H1 (cell line): Measurements from ENCODE around the gene MCUB. TPM values are rescaled to one million over a fixed set of nuclear protein-coding genes. Genes with fewer than 3 reads are reported as not detected.

Experiments
- CTCF ChIA-PET: fragments of 300-600 bp; sonication (Branson Sonifier 250); formaldehyde crosslinking; loops from one replicate; lab custom pipeline; 2021; ENCODE audit not compliant: partially characterized antibody; lab: Charles Lee
- POLR2A ChIA-PET: fragments of 300-600 bp; sonication (Branson Sonifier 250); formaldehyde crosslinking; loops from one replicate; lab custom pipeline; 2021; ENCODE audit warnings: inconsistent platforms; ENCODE audit not compliant: partially characterized antibody; lab: Charles Lee
- DNase-seq, 2 experiments: peaks; one replicate each; pipeline versions ENCODE4 v3.0.0 to v3.0.0-alpha.2; 2010 to 2022; ENCODE audit warnings: low spot score in 2 of 2, low read depth in 1 of 2, mixed read lengths in 1 of 2
- FAIRE-seq: peaks from 2 replicates; lab custom pipeline; 2011; peaks lifted over from hg19 to GRCh38; lab: Jason Lieb, UNC
- H2AFZ ChIP-seq: 2 replicates; pipeline ENCODE4 v1.8.1; 2012; ENCODE audit warnings: low read length, inconsistent platforms
- H2AK5ac ChIP-seq: 2 replicates; pipeline ENCODE4 v1.6.1; 2013; ENCODE audit warnings: low read depth, low read length
- H2BK120ac ChIP-seq: replicated peaks from 2 replicates; pipeline ENCODE3; 2013; ENCODE audit warnings: low read depth, low read length, inconsistent platforms
- H2BK12ac ChIP-seq: 2 replicates; pipeline ENCODE4 v1.6.1; 2013; ENCODE audit warnings: low read depth, low read length
- H2BK15ac ChIP-seq: 2 replicates; pipeline ENCODE4 v1.6.1; 2013; ENCODE audit warnings: low read length
- H2BK20ac ChIP-seq: 2 replicates; pipeline ENCODE4 v1.6.1; 2013; ENCODE audit warnings: low read length
- H2BK5ac ChIP-seq: 2 replicates; pipeline ENCODE4 v1.6.1; 2013; ENCODE audit warnings: low read depth, low read length
- H3K14ac ChIP-seq: 2 replicates; pipeline ENCODE4 v1.6.1; 2013; ENCODE audit warnings: inconsistent platforms; ENCODE audit not compliant: insufficient read length
- H3K18ac ChIP-seq: 2 replicates; pipeline ENCODE4 v1.6.1; 2013; ENCODE audit warnings: low read length; ENCODE audit errors: extremely low read depth
- H3K23ac ChIP-seq: 2 replicates; pipeline ENCODE4 v1.6.1; 2013; ENCODE audit warnings: inconsistent platforms; ENCODE audit not compliant: insufficient read length
- H3K23me2 ChIP-seq: 2 replicates; pipeline ENCODE4 v1.6.1; 2013; ENCODE audit warnings: low read depth, low read length
- H3K27ac ChIP-seq: 2 replicates; pipeline ENCODE4 v1.6.1; 2011; ENCODE audit warnings: low read depth, low read length, inconsistent platforms
- H3K27me3 ChIP-seq, 4 experiments: replicated peaks in 1 of 4; 1 replicate in 1 of 4; 2 replicates in 3 of 4; pipeline versions ENCODE4 v1.6.1 to v1.8.1; 2011 to 2013; ENCODE audit warnings: low read length in 3 of 4, mild to moderate bottlenecking in 3 of 4, inconsistent platforms in 2 of 4, mixed read lengths in 2 of 4, moderate library complexity in 1 of 4; ENCODE audit not compliant: control insufficient read depth in 3 of 4, insufficient read depth in 3 of 4; ENCODE audit errors: extremely low read depth in 1 of 4
- H3K36me3 ChIP-seq, 4 experiments: 2 replicates each; pipeline versions ENCODE4 v1.6.1 to v1.8.1; 2011 to 2013; ENCODE audit warnings: mild to moderate bottlenecking in 4 of 4, low read length in 3 of 4, moderate library complexity in 2 of 4, control low read depth in 1 of 4, inconsistent platforms in 1 of 4; ENCODE audit not compliant: insufficient read depth in 4 of 4, control insufficient read depth in 2 of 4
- H3K4ac ChIP-seq: replicated peaks from 2 replicates; pipeline ENCODE3; 2013; ENCODE audit warnings: low read length, low read depth, mixed read lengths, inconsistent platforms; ENCODE audit not compliant: insufficient read length
- H3K4me1 ChIP-seq, 4 experiments: replicated peaks in 1 of 4; 1 replicate in 1 of 4; 2 replicates in 3 of 4; pipeline versions ENCODE4 v1.6.1 to v1.8.1; 2011 to 2013; ENCODE audit warnings: low read length in 3 of 4, inconsistent platforms in 2 of 4, mixed read lengths in 1 of 4; ENCODE audit not compliant: insufficient read depth in 4 of 4, control insufficient read depth in 3 of 4
- H3K4me2 ChIP-seq, 2 experiments: 2 replicates each; pipeline versions ENCODE4 v1.6.1 to v1.8.1; 2011 to 2013; ENCODE audit warnings: low read depth in 2 of 2, low read length in 2 of 2, control low read depth in 1 of 2, inconsistent platforms in 1 of 2, mild to moderate bottlenecking in 1 of 2; ENCODE audit not compliant: insufficient read depth in 1 of 2
- H3K4me3 ChIP-seq, 4 experiments: fragments of 200-600, 300-600 bp in 1 of 4; sonication (generic), shearing (Covaris generic), sonication (Bioruptor Twin) in 1 of 4; 2 replicates each; pipeline versions ENCODE4 v1.5.1 to v1.8.1; 2011 to 2016; ENCODE audit warnings: low read length in 4 of 4, low read depth in 3 of 4, control low read depth in 2 of 4, inconsistent platforms in 2 of 4, mild to moderate bottlenecking in 2 of 4, mixed read lengths in 1 of 4, moderate library complexity in 1 of 4; ENCODE audit not compliant: insufficient read depth in 2 of 4; ENCODE audit errors: extremely low read depth in 1 of 4
- H3K56ac ChIP-seq: replicated peaks from 2 replicates; pipeline ENCODE3; 2013; ENCODE audit warnings: low read depth, mild to moderate bottlenecking, mixed read lengths, low read length, inconsistent platforms; ENCODE audit not compliant: insufficient read length
- H3K79me1 ChIP-seq: 2 replicates; pipeline ENCODE4 v1.6.1; 2013; ENCODE audit warnings: low read depth, low read length, control low read depth
- H3K79me2 ChIP-seq, 2 experiments: 2 replicates each; pipeline versions ENCODE4 v1.6.1 to v1.8.1; 2012 to 2013; ENCODE audit warnings: low read length in 2 of 2, mild to moderate bottlenecking in 2 of 2, inconsistent platforms in 1 of 2; ENCODE audit not compliant: insufficient read depth in 2 of 2, control insufficient read depth in 1 of 2
- H3K9ac ChIP-seq, 4 experiments: replicated peaks in 1 of 4; 1 replicate in 1 of 4; 2 replicates in 3 of 4; pipeline versions ENCODE4 v1.6.1 to v1.8.1; 2011 to 2013; ENCODE audit warnings: low read depth in 3 of 4, low read length in 3 of 4, control low read depth in 2 of 4, mild to moderate bottlenecking in 2 of 4, moderate library complexity in 2 of 4, inconsistent platforms in 1 of 4; ENCODE audit errors: extremely low read depth in 1 of 4
- H3K9me3 ChIP-seq, 2 experiments: 2 replicates each; pipeline versions ENCODE4 v1.6.1 to v1.8.1; 2012 to 2013; ENCODE audit warnings: mild to moderate bottlenecking in 2 of 2, moderate library complexity in 2 of 2, control low read depth in 1 of 2, inconsistent platforms in 1 of 2, low read depth in 1 of 2, low read length in 1 of 2, mixed read lengths in 1 of 2; ENCODE audit not compliant: insufficient read depth in 2 of 2
- H4K20me1 ChIP-seq, 2 experiments: replicated peaks in 1 of 2; 2 replicates each; pipeline versions ENCODE3 to v1.8.1; 2011 to 2013; ENCODE audit warnings: inconsistent platforms in 2 of 2, low read length in 2 of 2, mild to moderate bottlenecking in 1 of 2; ENCODE audit not compliant: insufficient read depth in 2 of 2, control insufficient read depth in 1 of 2
- H4K5ac ChIP-seq: 2 replicates; pipeline ENCODE4 v1.6.1; 2013; ENCODE audit warnings: low read length, low read depth, mixed read lengths, inconsistent platforms; ENCODE audit not compliant: insufficient read length
- H4K8ac ChIP-seq: 2 replicates; pipeline ENCODE4 v1.8.0; 2013; ENCODE audit warnings: mild to moderate bottlenecking, moderate library complexity, low read length, inconsistent platforms; ENCODE audit not compliant: insufficient read depth; ENCODE audit errors: extremely low read depth
- H4K91ac ChIP-seq: replicated peaks from 2 replicates; pipeline ENCODE3; 2013; ENCODE audit warnings: low read length, mixed read lengths, inconsistent platforms; ENCODE audit not compliant: insufficient read length
- ASH2L ChIP-seq: fragments of 200-600, 300-600 bp; sonication (generic); IDR thresholded peaks from one replicate; pipeline ENCODE4 v1.7.1; 2017; ENCODE audit warnings: low read length
- EP300 ChIP-seq, 2 experiments: IDR thresholded peaks; 1 replicate in 1 of 2; 2 replicates in 1 of 2; pipeline ENCODE4 v1.6.1; 2011 to 2012; ENCODE audit warnings: low read depth in 2 of 2, low read length in 2 of 2, mild to moderate bottlenecking in 2 of 2, borderline replicate concordance in 1 of 2, inconsistent platforms in 1 of 2, moderate library complexity in 1 of 2
- HDAC6 ChIP-seq: IDR thresholded peaks from one replicate; pipeline ENCODE4 v1.7.1; 2012; ENCODE audit warnings: low read depth, mild to moderate bottlenecking, inconsistent platforms, low read length, moderate library complexity
- SUZ12 ChIP-seq: fragments of 200-600 bp; sonication (generic); IDR thresholded peaks from 2 replicates; pipeline ENCODE4 v1.6.1; 2012; ENCODE audit warnings: mild to moderate bottlenecking, inconsistent platforms, low read length, moderate library complexity, mixed read lengths
- WGBS, 2 experiments: shearing (Covaris generic) in 1 of 2; methylation state at CpG; one replicate each; pipeline versions ENCODE4 v1.1.6 to v1.1.7; 2013 to 2015; ENCODE audit warnings: low lambda C conversion rate in 2 of 2, mixed read lengths in 2 of 2, inconsistent platforms in 1 of 2, low coverage in 1 of 2, missing lambda C conversion rate in 1 of 2; ENCODE audit not compliant: insufficient replicate concordance in 2 of 2, insufficient coverage in 1 of 2, insufficient read length in 1 of 2; ENCODE audit errors: extremely low coverage in 1 of 2, missing lambda C conversion rate in 1 of 2; 5-methylcytosine and 5-hydroxymethylcytosine counted together
- long read RNA-seq, 2 experiments: library from RNA in 1 of 2; library from capped mRNA in 1 of 2; stranded (forward); transcript quantifications; one replicate each; pipeline ENCODE4 v2.0.0, GENCODE V29; 2021; ENCODE audit warnings: inconsistent platforms in 1 of 2
- polyA minus RNA-seq, 3 experiments: library from RNA; depleted of rRNA, polyadenylated mRNA; stranded (reverse); fragments of >200 nt; gene quantifications; 1 replicate in 2 of 3; 2 replicates in 1 of 3; pipeline ENCODE4 v1.2.3, GENCODE V29; 2011
- polyA plus RNA-seq, 7 experiments: library from polyadenylated mRNA; depleted of rRNA in 3 of 7; stranded (reverse) in 5 of 7; unstranded in 2 of 7; fragments of >200 nt in 5 of 7; fragments of 200-250 nt in 2 of 7; gene quantifications; 1 replicate in 5 of 7; 2 replicates in 1 of 7; 4 replicates in 1 of 7; pipeline versions ENCODE4 v1.2.1 to v1.2.3, GENCODE V29; 2011 to 2013; ENCODE audit warnings: missing spikeins in 2 of 7, mixed read lengths in 2 of 7
- total RNA-seq: library from RNA; stranded (reverse); fragmentation: NEBNext Ultra II Directional; extraction: Animal tissue kit (Norgen Biotek cat#: 25700); gene quantifications from 2 replicates; pipeline ENCODE4 v1.2.1, GENCODE V29; 2021
- TF ChIP-seq, protein P1 (sequence below): IDR thresholded peaks from 2 replicates; pipeline ENCODE4 v1.6.1; 2012; ENCODE audit warnings: inconsistent platforms

MCUB gene, protein sequence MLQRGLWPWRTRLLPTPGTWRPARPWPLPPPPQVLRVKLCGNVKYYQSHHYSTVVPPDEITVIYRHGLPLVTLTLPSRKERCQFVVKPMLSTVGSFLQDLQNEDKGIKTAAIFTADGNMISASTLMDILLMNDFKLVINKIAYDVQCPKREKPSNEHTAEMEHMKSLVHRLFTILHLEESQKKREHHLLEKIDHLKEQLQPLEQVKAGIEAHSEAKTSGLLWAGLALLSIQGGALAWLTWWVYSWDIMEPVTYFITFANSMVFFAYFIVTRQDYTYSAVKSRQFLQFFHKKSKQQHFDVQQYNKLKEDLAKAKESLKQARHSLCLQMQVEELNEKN
- total RNA-seq, result 19.4 and 19.7 TPM in 2 replicates
- polyA plus RNA-seq (2011; rRNA removed), result 15.2 and 18.3 TPM in 2 replicates
- polyA plus RNA-seq (2011; cell fraction: cytosol; rRNA removed), result 14.7 TPM
- 18.8 TPM for polyA plus RNA-seq (2011; cell fraction: nucleus; rRNA removed)
- 13.1 to 18.7 TPM (median 14.9 TPM) in 4 replicates for polyA plus RNA-seq (2012, experiment 1 of 2)
- polyA plus RNA-seq (2012, experiment 2 of 2), result 9.1 TPM
- polyA plus RNA-seq (2013, experiment 1 of 2), result 8.6 TPM
- polyA plus RNA-seq (2013, experiment 2 of 2), result 9.7 TPM
- polyA minus RNA-seq (2011; rRNA and poly(A)+ RNA removed), result 6.6 and 7.1 TPM in 2 replicates
- 7.8 TPM for polyA minus RNA-seq (2011; cell fraction: cytosol; rRNA and poly(A)+ RNA removed)
- 17.6 TPM for polyA minus RNA-seq (2011; cell fraction: nucleus; rRNA and poly(A)+ RNA removed)
- long read RNA-seq, experiment 1, transcript MCUB-201 (8 exons, 2,278 nt), result major isoform, 21 of 35 reads
- long read RNA-seq, experiment 1, partial matches to known transcripts, result 7 of 35 reads
- long read RNA-seq, experiment 1, other reads (novel, unspliced or antisense), result 6 of 35 reads
- long read RNA-seq, experiment 2, partial matches to known transcripts, result 1 of 3 reads
- long read RNA-seq, experiment 2, other reads (novel, unspliced or antisense), result 1 of 3 reads

GRCh38 chr4:109559983-109560686 is at the start of gene MCUB:
Gene MCUB (plus strand): TSS chr4:109560246. CDS start chr4:109560338, 92 bp downstream.
- peaks cover 0 to 4% (median 0%) of the 10 kb centered on the region in 4 experiments; a peak in 1 of 7 replicates for H3K4me1 ChIP-seq
- no peaks in the 10 kb centered on the region; a peak in 1 of 7 replicates for H3K27me3 ChIP-seq
- no peak within 1 kb of the TSS; the same call in 1 of the 2 replicates for H2BK15ac ChIP-seq
- peak within 1 kb of the TSS; percentile 66 to 83 (median 74) for H3K9ac ChIP-seq
- H3K36me3 ChIP-seq, result no peaks in the 10 kb centered on the region; a peak in 1 of 8 replicates
- peaks cover 11% of the 10 kb centered on the region for H3K23me2 ChIP-seq
- H3K27ac ChIP-seq, result peak within 1 kb of the TSS; percentile 54; the same call in 1 of the 2 replicates
- DNase-seq (peak; percentile 61 to 84), FAIRE-seq (no peak)
- peak within 1 kb of the TSS; percentile 94 for H4K8ac ChIP-seq
- H3K23ac ChIP-seq, result no peak within 1 kb of the TSS
- H3K4me3 ChIP-seq, result peak within 1 kb of the TSS; percentile 66 to 93 (median 78)
- 1% methylated on average over 64 of the region's 73 CpGs; no CpG with 5 or more reads in 1 of the 2 experiments for WGBS, 2 experiments
- no peaks in the 10 kb centered on the region for H3K79me1 ChIP-seq
- H3K9me3 ChIP-seq, result peaks cover 2 to 9% of the 10 kb centered on the region in 2 experiments; a peak in 1 of 4 replicates
- H4K20me1 ChIP-seq, result no peaks in the 10 kb centered on the region
- peak within 1 kb of the TSS; percentile 89 to 96 for H3K4me2 ChIP-seq
- H2BK12ac ChIP-seq, result 0 out of 2 replicates have a peak within 1 kb of the TSS, but pooled peaks have one; percentile 42
- CTCF ChIA-PET, result interaction anchor here (1.0 to 2.5 kb wide), 2 partner anchors 127 to 143 kb away, joined by 3 to 8 read pairs; partner anchors contain the start of genes CASP6 and SEC24B
- no peak within 1 kb of the TSS for H3K14ac ChIP-seq
- no peak within 1 kb of the TSS for H2BK120ac ChIP-seq
- peak within 1 kb of the TSS; percentile 78; the same call in 1 of the 2 replicates for H2BK5ac ChIP-seq
- H3K4ac ChIP-seq, result no peak within 1 kb of the TSS
- H4K91ac ChIP-seq, result no peak within 1 kb of the TSS
- H3K79me2 ChIP-seq, result no peaks in the 10 kb centered on the region
- peak within 1 kb of the TSS; percentile 32 for H4K5ac ChIP-seq
- POLR2A ChIA-PET, result interaction anchor here (0.8 to 2.0 kb wide), 3 partner anchors 8 to 127 kb away, joined by 3 to 6 read pairs (median 3); no protein-coding TSS in a partner anchor
- peak within 1 kb of the TSS; percentile 89 for H3K18ac ChIP-seq
- H3K56ac ChIP-seq, result peak within 1 kb of the TSS; percentile 62
- H2AFZ ChIP-seq, result peak within 1 kb of the TSS; percentile 98
- H2AK5ac ChIP-seq, result no peak within 1 kb of the TSS
- no peak within 1 kb of the TSS for H2BK20ac ChIP-seq
- TF ChIP-seq SUZ12 (0 out of 2 replicates have a peak, but pooled peaks have one; percentile 13), HDAC6 (no peak), ASH2L (peak; percentile 95), EP300 (IDR thresholded peaks at IDR 0.05; ENCODE audit: borderline replicate concordance in 1 of 2, low read depth in 2 of 2, low read length in 2 of 2) (no peak)
- TF ChIP-seq, protein P1, sequence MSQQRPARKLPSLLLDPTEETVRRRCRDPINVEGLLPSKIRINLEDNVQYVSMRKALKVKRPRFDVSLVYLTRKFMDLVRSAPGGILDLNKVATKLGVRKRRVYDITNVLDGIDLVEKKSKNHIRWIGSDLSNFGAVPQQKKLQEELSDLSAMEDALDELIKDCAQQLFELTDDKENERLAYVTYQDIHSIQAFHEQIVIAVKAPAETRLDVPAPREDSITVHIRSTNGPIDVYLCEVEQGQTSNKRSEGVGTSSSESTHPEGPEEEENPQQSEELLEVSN, result peak; percentile 26
